NCI-H2227 (cell line): ENCODE data around the gene KDSR.

Experiments used
- DNase-seq: peaks from one replicate; lab custom pipeline; 2025; ENCODE audit not compliant: unreplicated experiment; lab: John Stamatoyannopoulos, UW

KDSR gene

GRCh38 chr18:63322206-63322605, 44.8 kb downstream of the KDSR start:
- DNase-seq = no peak

GRCh38 chr18:63321291-63321690, 45.7 kb downstream of the KDSR start:
- no peak for DNase-seq

GRCh38 chr18:63320975-63321265, 46.1 kb downstream of the KDSR start:
- DNase-seq = no peak

GRCh38 chr18:63320123-63320974, 46.7 kb downstream of the KDSR start:
- DNase-seq = peak; percentile 89

GRCh38 chr18:63319383-63320122, 47.5 kb downstream of the KDSR start, which contains the start of gene BCL2:
BCL2 (minus strand) TSS chr18:63319769.
- peak; percentile 68 for DNase-seq

GRCh38 chr18:63318889-63319382, 48.1 kb downstream of the KDSR start:
- DNase-seq = no peak

- DNase-seq = peak; percentile 54
These were observed 48.8 kb downstream of the KDSR start for GRCh38 chr18:63317982-63318888.

GRCh38 chr18:63317556-63317946, 49.5 kb downstream of the KDSR start:
- no peak for DNase-seq

GRCh38 chr18:63316612-63317555, 50.1 kb downstream of the KDSR start:
- DNase-seq = no peak

- DNase-seq = no peak
These were observed 51.1 kb downstream of the KDSR start for GRCh38 chr18:63315876-63316275.

- no peak for DNase-seq
These were observed 51.8 kb downstream of the KDSR start for GRCh38 chr18:63315131-63315662.

GRCh38 chr18:63314062-63314790, 52.8 kb downstream of the KDSR start:
- DNase-seq = no peak

- no peak for DNase-seq
These were observed 53.5 kb downstream of the KDSR start for GRCh38 chr18:63313396-63313917.

- no peak for DNase-seq
These were observed 54.1 kb downstream of the KDSR start for GRCh38 chr18:63312737-63313395.

GRCh38 chr18:63312019-63312409, 55.0 kb downstream of the KDSR start:
- DNase-seq = no peak

- DNase-seq = no peak
These were observed 55.6 kb downstream of the KDSR start for GRCh38 chr18:63311118-63312018.

GRCh38 chr18:63309422-63309821, 57.6 kb downstream of the KDSR start:
- no peak for DNase-seq
